Midbrain (tissue), 1 donor: ENCODE results near the gene ELAVL1.

ENCODE experiments used
- DNase-seq: peaks from one replicate; lab custom pipeline; 2025; lab: John Stamatoyannopoulos, UW

Gene ELAVL1

GRCh38 chr19:8021374-8021773, 15.9 kb upstream of the ELAVL1 start:
- DNase-seq: no peak

GRCh38 chr19:8020681-8021080, 15.2 kb upstream of the ELAVL1 start:
- no peak for DNase-seq

GRCh38 chr19:8017808-8018207, 12.4 kb upstream of the ELAVL1 start:
- no peak for DNase-seq

- no peak for DNase-seq
Measured at GRCh38 chr19:8004723-8005513, 523 bp downstream of the ELAVL1 start.

- DNase-seq: no peak
Measured at GRCh38 chr19:8004001-8004400, 1.4 kb downstream of the ELAVL1 start.

GRCh38 chr19:8001995-8002849, 3.2 kb downstream of the ELAVL1 start:
- DNase-seq: peak; percentile 82

GRCh38 chr19:8001651-8001994, 3.8 kb downstream of the ELAVL1 start:
- no peak for DNase-seq

- DNase-seq: no peak
Measured at GRCh38 chr19:8000298-8001038, 5.0 kb downstream of the ELAVL1 start.

- no peak for DNase-seq
Measured at GRCh38 chr19:7999376-7999775, 6.1 kb downstream of the ELAVL1 start.

- no peak for DNase-seq
Measured at GRCh38 chr19:7997809-7998480, 7.5 kb downstream of the ELAVL1 start.

- no peak for DNase-seq
Measured at GRCh38 chr19:7996883-7997282, 8.6 kb downstream of the ELAVL1 start.

GRCh38 chr19:7995810-7996158, 9.7 kb downstream of the ELAVL1 start:
- no peak for DNase-seq

- DNase-seq: no peak
Measured at GRCh38 chr19:7994928-7995809, 10.3 kb downstream of the ELAVL1 start.

GRCh38 chr19:7994114-7994513, 11.3 kb downstream of the ELAVL1 start:
- no peak for DNase-seq

- DNase-seq: no peak
Measured at GRCh38 chr19:7993560-7993959, 11.9 kb downstream of the ELAVL1 start.

GRCh38 chr19:7992575-7992974, 12.9 kb downstream of the ELAVL1 start:
- DNase-seq: no peak

- no peak for DNase-seq
Measured at GRCh38 chr19:7989071-7989575, 16.3 kb downstream of the ELAVL1 start.

- no peak for DNase-seq
Measured at GRCh38 chr19:7988307-7988706, 17.1 kb downstream of the ELAVL1 start.

- no peak for DNase-seq
Measured at GRCh38 chr19:7987114-7987768, 18.2 kb downstream of the ELAVL1 start.
